Neuronal stem cell (in vitro differentiated cells): ENCODE results near the gene TMEM63C.

Source experiments
- DNase-seq: peaks from one replicate; pipeline ENCODE4 v3.0.0-alpha.2; 2013; ENCODE audit warnings: low spot score
- H2AFZ ChIP-seq: one replicate; pipeline ENCODE4 v1.6.1; 2013; ENCODE audit warnings: mild to moderate bottlenecking, low read length, inconsistent platforms
- H2AK5ac ChIP-seq: 2 replicates; pipeline ENCODE4 v1.6.1; 2013; ENCODE audit warnings: low read depth, mild to moderate bottlenecking, inconsistent platforms, low read length, moderate library complexity, mixed read lengths
- H2BK120ac ChIP-seq: 2 replicates; pipeline ENCODE4 v1.6.1; 2013; ENCODE audit warnings: low read depth, mild to moderate bottlenecking, inconsistent platforms, low read length, moderate library complexity, mixed read lengths
- H2BK12ac ChIP-seq: one replicate; pipeline ENCODE4 v1.6.1; 2013; ENCODE audit warnings: low read length, inconsistent platforms
- H2BK15ac ChIP-seq: 2 replicates; pipeline ENCODE4 v1.6.1; 2013; ENCODE audit warnings: mild to moderate bottlenecking, low read length, inconsistent platforms, mixed read lengths
- H2BK5ac ChIP-seq: one replicate; pipeline ENCODE4 v1.6.1; 2013; ENCODE audit warnings: inconsistent platforms, mild to moderate bottlenecking, low read length, moderate library complexity
- H3K14ac ChIP-seq: one replicate; pipeline ENCODE4 v1.6.1; 2013; ENCODE audit warnings: low read length, inconsistent platforms
- H3K18ac ChIP-seq: 2 replicates; pipeline ENCODE4 v1.6.1; 2013; ENCODE audit warnings: low read length, inconsistent platforms
- H3K23ac ChIP-seq: 2 replicates; pipeline ENCODE4 v1.6.1; 2013; ENCODE audit warnings: low read depth, mild to moderate bottlenecking, mixed read lengths, low read length, inconsistent platforms; ENCODE audit not compliant: poor library complexity
- H3K27ac ChIP-seq: replicated peaks from 3 replicates; pipeline ENCODE4 v1.5.1; 2013; ENCODE audit warnings: low read length, inconsistent platforms
- H3K27me3 ChIP-seq, 3 experiments: 2 replicates each; pipeline ENCODE4 v1.6.1; 2013; ENCODE audit warnings: low read length in 3 of 3, mild to moderate bottlenecking in 2 of 3, inconsistent platforms in 1 of 3, low read depth in 1 of 3, mixed read lengths in 1 of 3, moderate library complexity in 1 of 3; ENCODE audit not compliant: control insufficient read depth in 3 of 3, insufficient read depth in 3 of 3
- H3K36me3 ChIP-seq, 2 donors: replicated peaks in 1 of 2; 2 replicates each; pipeline ENCODE4 v1.6.1; 2013; ENCODE audit warnings: low read length in 2 of 2; ENCODE audit not compliant: control insufficient read depth in 2 of 2, insufficient read depth in 2 of 2
- H3K4ac ChIP-seq: 2 replicates; pipeline ENCODE4 v1.6.1; 2013; ENCODE audit warnings: inconsistent platforms, mild to moderate bottlenecking, low read length, moderate library complexity
- H3K4me1 ChIP-seq, 2 donors: 1 replicate in 1 of 2; 2 replicates in 1 of 2; pipeline ENCODE4 v1.6.1; 2013; ENCODE audit warnings: low read length in 2 of 2, low read depth in 1 of 2; ENCODE audit not compliant: control insufficient read depth in 2 of 2, insufficient read depth in 1 of 2
- H3K4me2 ChIP-seq: one replicate; pipeline ENCODE4 v1.6.1; 2013; ENCODE audit warnings: mild to moderate bottlenecking, low read length, inconsistent platforms; ENCODE audit not compliant: insufficient read depth, poor library complexity, severe bottlenecking
- H3K4me3 ChIP-seq, 2 donors: 2 replicates each; pipeline ENCODE4 v1.5.1; 2013; ENCODE audit warnings: low read length in 2 of 2, mild to moderate bottlenecking in 2 of 2, inconsistent platforms in 1 of 2, moderate library complexity in 1 of 2
- H3K79me1 ChIP-seq: one replicate; pipeline ENCODE4 v1.6.1; 2013; ENCODE audit warnings: low read depth, mild to moderate bottlenecking, inconsistent platforms, low read length, moderate library complexity
- H3K9ac ChIP-seq: one replicate; pipeline ENCODE4 v1.6.1; 2013; ENCODE audit warnings: mild to moderate bottlenecking, low read depth, low read length, inconsistent platforms; ENCODE audit not compliant: poor library complexity
- H3K9me3 ChIP-seq, 2 donors: replicated peaks in 1 of 2; 2 replicates each; pipeline versions ENCODE3 to v1.6.1; 2013; ENCODE audit warnings: low read length in 2 of 2, mild to moderate bottlenecking in 2 of 2, inconsistent platforms in 1 of 2, low read depth in 1 of 2, mixed read lengths in 1 of 2, moderate library complexity in 1 of 2; ENCODE audit not compliant: control insufficient read depth in 2 of 2, insufficient read depth in 1 of 2
- H4K8ac ChIP-seq: one replicate; pipeline ENCODE4 v1.6.1; 2013; ENCODE audit warnings: low read depth, mild to moderate bottlenecking, inconsistent platforms, low read length, moderate library complexity
- H4K91ac ChIP-seq: one replicate; pipeline ENCODE4 v1.6.1; 2013; ENCODE audit warnings: low read length, low read depth, mild to moderate bottlenecking, inconsistent platforms; ENCODE audit not compliant: poor library complexity
- WGBS, 2 donors: extraction: QIAGEN DNeasy Blood & Tissue Kit; methylation state at CpG; one replicate each; pipeline ENCODE4 v1.1.7; 2013; ENCODE audit warnings: missing lambda C conversion rate in 2 of 2, mixed read lengths in 1 of 2; ENCODE audit not compliant: insufficient read length in 2 of 2, insufficient replicate concordance in 1 of 2; ENCODE audit errors: extremely low coverage in 2 of 2; 5-methylcytosine and 5-hydroxymethylcytosine counted together

TMEM63C gene

DNA sequence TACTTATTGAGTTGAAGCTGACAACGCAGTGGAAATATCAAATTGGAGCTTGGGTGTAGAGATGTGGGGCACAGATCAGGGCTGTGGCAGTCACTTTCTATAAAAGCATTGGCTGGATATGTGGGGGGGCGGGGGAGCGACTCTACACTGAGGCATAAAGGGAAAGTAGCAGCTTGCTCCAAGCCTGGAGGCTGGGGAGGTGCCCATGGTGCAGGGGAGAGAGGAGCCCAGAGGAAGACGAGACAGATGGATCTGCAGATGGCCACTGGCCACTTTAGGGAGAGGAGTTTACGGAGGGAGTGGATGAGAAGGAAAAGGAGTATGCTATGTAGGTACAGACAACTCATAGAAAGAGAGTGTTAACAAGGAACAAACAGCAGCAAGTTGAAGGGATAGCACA, 102.9 kb downstream of the TMEM63C start:
- Histone ChIP-seq H3K9ac (no peak overlapping the region), H3K27me3 (no peaks in the 10 kb centered on the region), H3K27ac (no peak overlapping the region), H3K4me3 (no peak overlapping the region), H3K18ac (no peak overlapping the region), H2AFZ (no peak overlapping the region), H4K8ac (no peak overlapping the region), H3K79me1 (no peaks in the 10 kb centered on the region), H3K4ac (no peak overlapping the region), H3K9me3 (no peaks in the 10 kb centered on the region), H4K91ac (no peak overlapping the region), H2BK15ac (no peak overlapping the region), H2BK5ac (no peak overlapping the region), H2AK5ac (no peak overlapping the region), H3K4me1 (peaks cover 0 to 22% of the 10 kb centered on the region in 2 donors), H3K36me3 (peaks cover 19 to 71% of the 10 kb centered on the region in 2 donors), H3K4me2 (no peak overlapping the region), H2BK120ac (no peak overlapping the region), H3K14ac (no peak overlapping the region), H2BK12ac (no peak overlapping the region), H3K23ac (no peak overlapping the region)
- no peak for DNase-seq
- WGBS, 2 donors, result no CpG with 5 or more reads among the region's 5 CpGs

DNA sequence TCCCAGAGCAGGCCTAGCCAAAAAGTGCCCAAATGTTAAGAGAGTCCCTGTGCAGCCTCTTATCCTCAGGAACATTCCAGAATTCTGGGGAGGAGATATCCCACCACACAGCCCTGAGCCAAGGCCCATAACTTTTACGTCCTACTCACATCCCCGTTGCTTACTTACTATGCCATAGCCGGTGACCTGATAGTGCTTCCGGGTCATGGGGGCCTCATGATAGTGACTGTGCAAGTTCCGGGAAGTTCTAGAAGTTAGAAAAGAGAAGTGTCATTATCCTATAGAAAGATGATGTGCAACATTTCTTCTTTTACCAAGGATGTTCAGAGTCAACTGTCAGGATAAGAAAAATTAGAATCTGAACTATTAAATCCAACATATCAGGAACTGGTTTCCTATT, 105.0 kb downstream of the TMEM63C start:
- WGBS, 2 donors, result no CpG with 5 or more reads among the region's 5 CpGs
- H2BK120ac ChIP-seq, result no peak overlapping the region

DNA sequence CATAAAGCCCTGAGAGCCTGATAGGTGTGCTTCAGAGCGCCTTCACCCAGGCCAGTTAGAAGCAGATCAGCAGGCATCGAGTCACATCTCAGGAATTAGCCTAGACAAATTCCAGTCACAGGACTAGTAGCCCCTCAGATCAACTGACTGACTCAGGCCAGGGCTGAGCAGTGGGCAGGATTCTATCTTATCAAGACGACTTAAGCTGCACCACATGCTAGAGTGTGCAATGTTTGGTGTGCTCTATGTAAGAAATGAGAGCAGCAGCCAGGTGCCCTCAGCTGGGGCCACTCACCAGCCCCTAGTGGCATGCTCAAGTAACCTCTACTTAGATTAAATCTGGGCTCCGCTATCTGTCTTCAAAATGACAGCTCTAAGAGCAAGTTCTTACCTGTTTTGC, 109.1 kb downstream of the TMEM63C start:
- H3K9me3 ChIP-seq, result no peaks in the 10 kb centered on the region
- DNase-seq, result no peak
- H3K14ac ChIP-seq, result no peak overlapping the region
- H2AK5ac ChIP-seq, result no peak overlapping the region
- peaks cover 8 to 73% of the 10 kb centered on the region in 2 donors for H3K36me3 ChIP-seq
- H2BK120ac ChIP-seq, result no peak overlapping the region
- H3K18ac ChIP-seq, result no peak overlapping the region
- WGBS, 2 donors, result no CpG with 5 or more reads among the region's 4 CpGs
- H3K27ac ChIP-seq, result no peak overlapping the region
- H2BK12ac ChIP-seq, result no peak overlapping the region
- no peak overlapping the region for H3K9ac ChIP-seq
- no peaks in the 10 kb centered on the region for H3K79me1 ChIP-seq
- H3K23ac ChIP-seq, result no peak overlapping the region
- H2BK5ac ChIP-seq, result no peak overlapping the region
- no peaks in the 10 kb centered on the region for H3K4me1 ChIP-seq
- H4K91ac ChIP-seq, result no peak overlapping the region
- no peak overlapping the region for H3K4me2 ChIP-seq
- no peak overlapping the region for H4K8ac ChIP-seq
- no peak overlapping the region for H3K4me3 ChIP-seq
- no peak overlapping the region for H3K4ac ChIP-seq
- no peak overlapping the region for H2BK15ac ChIP-seq
- H2AFZ ChIP-seq, result no peak overlapping the region
- no peaks in the 10 kb centered on the region for H3K27me3 ChIP-seq

More for the DNA sequence above, 105.0 kb downstream of the TMEM63C start:
- no peak overlapping the region for H2BK5ac ChIP-seq
- H3K18ac ChIP-seq, result no peak overlapping the region
- no peak overlapping the region for H2AK5ac ChIP-seq
- no peaks in the 10 kb centered on the region for H3K79me1 ChIP-seq
- H3K27me3 ChIP-seq, result no peaks in the 10 kb centered on the region
- no peak overlapping the region for H3K4ac ChIP-seq
- no peak overlapping the region for H3K9ac ChIP-seq
- H2AFZ ChIP-seq, result no peak overlapping the region
- H2BK15ac ChIP-seq, result no peak overlapping the region
- H2BK12ac ChIP-seq, result no peak overlapping the region
- no peak overlapping the region for H3K14ac ChIP-seq
- DNase-seq, result no peak
- H3K23ac ChIP-seq, result no peak overlapping the region
- H4K8ac ChIP-seq, result no peak overlapping the region
- no peak overlapping the region for H4K91ac ChIP-seq
- H3K4me2 ChIP-seq, result no peak overlapping the region
- H3K27ac ChIP-seq, result no peak overlapping the region
- H3K4me3 ChIP-seq, result no peak overlapping the region
- H3K36me3 ChIP-seq, result peaks cover 15 to 77% of the 10 kb centered on the region in 2 donors
- no peaks in the 10 kb centered on the region for H3K9me3 ChIP-seq
- H3K4me1 ChIP-seq, result peaks cover 0 to 16% of the 10 kb centered on the region in 2 donors

DNA sequence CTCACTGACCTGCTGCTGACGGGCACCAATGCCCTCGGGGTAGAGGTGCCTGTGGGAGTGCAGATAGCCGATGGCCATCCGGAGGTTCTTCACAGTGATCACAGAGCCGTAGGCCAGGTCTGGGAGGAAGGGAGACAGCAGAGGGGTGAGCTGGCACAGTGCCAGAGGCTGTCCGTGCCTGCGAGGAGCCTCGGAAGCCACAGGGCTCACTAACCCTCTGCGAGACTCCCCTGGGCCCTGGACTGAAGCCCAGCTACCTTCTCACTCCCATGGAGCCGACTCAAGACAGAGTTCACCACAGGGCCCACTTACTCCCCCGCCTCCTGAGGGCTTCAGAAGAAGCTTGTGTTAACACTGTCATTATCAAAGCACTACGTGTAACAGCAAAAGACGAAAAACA, 114.6 kb downstream of the TMEM63C start:
- Histone ChIP-seq H2BK15ac (no peak overlapping the region), H3K18ac (no peak overlapping the region), H3K79me1 (peaks cover 4% of the 10 kb centered on the region), H4K91ac (no peak overlapping the region), H2BK5ac (no peak overlapping the region), H2AK5ac (no peak overlapping the region), H3K9me3 (no peaks in the 10 kb centered on the region), H2BK120ac (no peak overlapping the region), H3K27ac (no peak overlapping the region), H3K4me3 (no peak overlapping the region), H3K4ac (no peak overlapping the region), H3K36me3 (peaks cover 15 to 79% of the 10 kb centered on the region in 2 donors), H4K8ac (no peak overlapping the region), H3K4me1 (peaks cover 0 to under 1% of the 10 kb centered on the region in 2 donors), H3K9ac (no peak overlapping the region), H2BK12ac (no peak overlapping the region), H2AFZ (no peak overlapping the region), H3K27me3 (no peaks in the 10 kb centered on the region), H3K4me2 (no peak overlapping the region), H3K14ac (no peak overlapping the region), H3K23ac (no peak overlapping the region)
- WGBS, 2 donors, result no CpG with 5 or more reads among the region's 13 CpGs
- no peak for DNase-seq
